H1 (cell line): ENCODE results near the gene RNF145. TPM values are rescaled to one million over a fixed set of nuclear protein-coding genes. Genes with fewer than 3 reads are reported as not detected.

Experiments
- CTCF ChIA-PET: fragments of 300-600 bp; sonication (Branson Sonifier 250); formaldehyde crosslinking; loops from one replicate; lab custom pipeline; 2021; ENCODE audit not compliant: partially characterized antibody; lab: Charles Lee
- POLR2A ChIA-PET: fragments of 300-600 bp; sonication (Branson Sonifier 250); formaldehyde crosslinking; loops from one replicate; lab custom pipeline; 2021; ENCODE audit warnings: inconsistent platforms; ENCODE audit not compliant: partially characterized antibody; lab: Charles Lee
- DNase-seq, 2 experiments: peaks; one replicate each; pipeline versions ENCODE4 v3.0.0 to v3.0.0-alpha.2; 2010 to 2022; ENCODE audit warnings: low spot score in 2 of 2, low read depth in 1 of 2, mixed read lengths in 1 of 2
- FAIRE-seq: peaks from 2 replicates; lab custom pipeline; 2011; peaks lifted over from hg19 to GRCh38; lab: Jason Lieb, UNC
- H2AFZ ChIP-seq: 2 replicates; pipeline ENCODE4 v1.8.1; 2012; ENCODE audit warnings: low read length, inconsistent platforms
- H2AK5ac ChIP-seq: 2 replicates; pipeline ENCODE4 v1.6.1; 2013; ENCODE audit warnings: low read depth, low read length
- H2BK120ac ChIP-seq: replicated peaks from 2 replicates; pipeline ENCODE3; 2013; ENCODE audit warnings: low read depth, low read length, inconsistent platforms
- H2BK12ac ChIP-seq: 2 replicates; pipeline ENCODE4 v1.6.1; 2013; ENCODE audit warnings: low read depth, low read length
- H2BK15ac ChIP-seq: 2 replicates; pipeline ENCODE4 v1.6.1; 2013; ENCODE audit warnings: low read length
- H2BK20ac ChIP-seq: 2 replicates; pipeline ENCODE4 v1.6.1; 2013; ENCODE audit warnings: low read length
- H2BK5ac ChIP-seq: 2 replicates; pipeline ENCODE4 v1.6.1; 2013; ENCODE audit warnings: low read depth, low read length
- H3K14ac ChIP-seq: 2 replicates; pipeline ENCODE4 v1.6.1; 2013; ENCODE audit warnings: inconsistent platforms; ENCODE audit not compliant: insufficient read length
- H3K18ac ChIP-seq: 2 replicates; pipeline ENCODE4 v1.6.1; 2013; ENCODE audit warnings: low read length; ENCODE audit errors: extremely low read depth
- H3K23ac ChIP-seq: 2 replicates; pipeline ENCODE4 v1.6.1; 2013; ENCODE audit warnings: inconsistent platforms; ENCODE audit not compliant: insufficient read length
- H3K23me2 ChIP-seq: 2 replicates; pipeline ENCODE4 v1.6.1; 2013; ENCODE audit warnings: low read depth, low read length
- H3K27ac ChIP-seq: 2 replicates; pipeline ENCODE4 v1.6.1; 2011; ENCODE audit warnings: low read depth, low read length, inconsistent platforms
- H3K27me3 ChIP-seq, 4 experiments: replicated peaks in 1 of 4; 1 replicate in 1 of 4; 2 replicates in 3 of 4; pipeline versions ENCODE4 v1.6.1 to v1.8.1; 2011 to 2013; ENCODE audit warnings: low read length in 3 of 4, mild to moderate bottlenecking in 3 of 4, inconsistent platforms in 2 of 4, mixed read lengths in 2 of 4, moderate library complexity in 1 of 4; ENCODE audit not compliant: control insufficient read depth in 3 of 4, insufficient read depth in 3 of 4; ENCODE audit errors: extremely low read depth in 1 of 4
- H3K36me3 ChIP-seq, 4 experiments: 2 replicates each; pipeline versions ENCODE4 v1.6.1 to v1.8.1; 2011 to 2013; ENCODE audit warnings: mild to moderate bottlenecking in 4 of 4, low read length in 3 of 4, moderate library complexity in 2 of 4, control low read depth in 1 of 4, inconsistent platforms in 1 of 4; ENCODE audit not compliant: insufficient read depth in 4 of 4, control insufficient read depth in 2 of 4
- H3K4ac ChIP-seq: replicated peaks from 2 replicates; pipeline ENCODE3; 2013; ENCODE audit warnings: low read length, low read depth, mixed read lengths, inconsistent platforms; ENCODE audit not compliant: insufficient read length
- H3K4me1 ChIP-seq, 4 experiments: replicated peaks in 1 of 4; 1 replicate in 1 of 4; 2 replicates in 3 of 4; pipeline versions ENCODE4 v1.6.1 to v1.8.1; 2011 to 2013; ENCODE audit warnings: low read length in 3 of 4, inconsistent platforms in 2 of 4, mixed read lengths in 1 of 4; ENCODE audit not compliant: insufficient read depth in 4 of 4, control insufficient read depth in 3 of 4
- H3K4me2 ChIP-seq, 2 experiments: 2 replicates each; pipeline versions ENCODE4 v1.6.1 to v1.8.1; 2011 to 2013; ENCODE audit warnings: low read depth in 2 of 2, low read length in 2 of 2, control low read depth in 1 of 2, inconsistent platforms in 1 of 2, mild to moderate bottlenecking in 1 of 2; ENCODE audit not compliant: insufficient read depth in 1 of 2
- H3K4me3 ChIP-seq, 4 experiments: fragments of 200-600, 300-600 bp in 1 of 4; sonication (generic), shearing (Covaris generic), sonication (Bioruptor Twin) in 1 of 4; 2 replicates each; pipeline versions ENCODE4 v1.5.1 to v1.8.1; 2011 to 2016; ENCODE audit warnings: low read length in 4 of 4, low read depth in 3 of 4, control low read depth in 2 of 4, inconsistent platforms in 2 of 4, mild to moderate bottlenecking in 2 of 4, mixed read lengths in 1 of 4, moderate library complexity in 1 of 4; ENCODE audit not compliant: insufficient read depth in 2 of 4; ENCODE audit errors: extremely low read depth in 1 of 4
- H3K56ac ChIP-seq: replicated peaks from 2 replicates; pipeline ENCODE3; 2013; ENCODE audit warnings: low read depth, mild to moderate bottlenecking, mixed read lengths, low read length, inconsistent platforms; ENCODE audit not compliant: insufficient read length
- H3K79me1 ChIP-seq: 2 replicates; pipeline ENCODE4 v1.6.1; 2013; ENCODE audit warnings: low read depth, low read length, control low read depth
- H3K79me2 ChIP-seq, 2 experiments: 2 replicates each; pipeline versions ENCODE4 v1.6.1 to v1.8.1; 2012 to 2013; ENCODE audit warnings: low read length in 2 of 2, mild to moderate bottlenecking in 2 of 2, inconsistent platforms in 1 of 2; ENCODE audit not compliant: insufficient read depth in 2 of 2, control insufficient read depth in 1 of 2
- H3K9ac ChIP-seq, 4 experiments: replicated peaks in 1 of 4; 1 replicate in 1 of 4; 2 replicates in 3 of 4; pipeline versions ENCODE4 v1.6.1 to v1.8.1; 2011 to 2013; ENCODE audit warnings: low read depth in 3 of 4, low read length in 3 of 4, control low read depth in 2 of 4, mild to moderate bottlenecking in 2 of 4, moderate library complexity in 2 of 4, inconsistent platforms in 1 of 4; ENCODE audit errors: extremely low read depth in 1 of 4
- H3K9me3 ChIP-seq, 2 experiments: 2 replicates each; pipeline versions ENCODE4 v1.6.1 to v1.8.1; 2012 to 2013; ENCODE audit warnings: mild to moderate bottlenecking in 2 of 2, moderate library complexity in 2 of 2, control low read depth in 1 of 2, inconsistent platforms in 1 of 2, low read depth in 1 of 2, low read length in 1 of 2, mixed read lengths in 1 of 2; ENCODE audit not compliant: insufficient read depth in 2 of 2
- H4K20me1 ChIP-seq, 2 experiments: replicated peaks in 1 of 2; 2 replicates each; pipeline versions ENCODE3 to v1.8.1; 2011 to 2013; ENCODE audit warnings: inconsistent platforms in 2 of 2, low read length in 2 of 2, mild to moderate bottlenecking in 1 of 2; ENCODE audit not compliant: insufficient read depth in 2 of 2, control insufficient read depth in 1 of 2
- H4K5ac ChIP-seq: 2 replicates; pipeline ENCODE4 v1.6.1; 2013; ENCODE audit warnings: low read length, low read depth, mixed read lengths, inconsistent platforms; ENCODE audit not compliant: insufficient read length
- H4K8ac ChIP-seq: 2 replicates; pipeline ENCODE4 v1.8.0; 2013; ENCODE audit warnings: mild to moderate bottlenecking, moderate library complexity, low read length, inconsistent platforms; ENCODE audit not compliant: insufficient read depth; ENCODE audit errors: extremely low read depth
- H4K91ac ChIP-seq: replicated peaks from 2 replicates; pipeline ENCODE3; 2013; ENCODE audit warnings: low read length, mixed read lengths, inconsistent platforms; ENCODE audit not compliant: insufficient read length
- CBX5 ChIP-seq: fragments of 300-800, 300-1000 bp; sonication (generic); IDR thresholded peaks from 2 replicates; pipeline ENCODE4 v1.7.1; 2016; ENCODE audit warnings: antibody characterized with exemption, low read length, low read depth
- JUN ChIP-seq: IDR thresholded peaks from 2 replicates; pipeline ENCODE4 v1.6.1; 2011; ENCODE audit warnings: low read depth, mild to moderate bottlenecking, improper control_type of control experiment, low read length
- KDM4A ChIP-seq: IDR thresholded peaks from one replicate; pipeline ENCODE4 v1.7.1; 2012; ENCODE audit warnings: low read depth, mild to moderate bottlenecking, moderate library complexity, low read length, inconsistent platforms; ENCODE audit not compliant: severe bottlenecking
- PHF8 ChIP-seq: fragments of 200-600 bp; sonication (generic); conservative IDR thresholded peaks from 2 replicates; pipeline ENCODE4 v1.7.1; 2012; ENCODE audit warnings: low read depth, mild to moderate bottlenecking, inconsistent platforms, low read length, moderate library complexity
- SIX5 ChIP-seq: IDR thresholded peaks from 2 replicates; pipeline ENCODE4 v1.6.1; 2011; ENCODE audit warnings: mild to moderate bottlenecking, low read depth, low read length
- SP1 ChIP-seq: IDR thresholded peaks from 2 replicates; pipeline ENCODE4 v1.6.1; 2011; ENCODE audit warnings: low read depth, low read length
- TAF7 ChIP-seq: optimal IDR thresholded peaks from 2 replicates; pipeline ENCODE3; 2011; ENCODE audit warnings: low read depth, mild to moderate bottlenecking, inconsistent platforms, low read length, moderate library complexity, borderline replicate concordance
- WGBS, 2 experiments: shearing (Covaris generic) in 1 of 2; methylation state at CpG; one replicate each; pipeline versions ENCODE4 v1.1.6 to v1.1.7; 2013 to 2015; ENCODE audit warnings: low lambda C conversion rate in 2 of 2, mixed read lengths in 2 of 2, inconsistent platforms in 1 of 2, low coverage in 1 of 2, missing lambda C conversion rate in 1 of 2; ENCODE audit not compliant: insufficient replicate concordance in 2 of 2, insufficient coverage in 1 of 2, insufficient read length in 1 of 2; ENCODE audit errors: extremely low coverage in 1 of 2, missing lambda C conversion rate in 1 of 2; 5-methylcytosine and 5-hydroxymethylcytosine counted together
- polyA plus RNA-seq, 7 experiments: library from polyadenylated mRNA; depleted of rRNA in 3 of 7; stranded (reverse) in 5 of 7; unstranded in 2 of 7; fragments of >200 nt in 5 of 7; fragments of 200-250 nt in 2 of 7; gene quantifications; 1 replicate in 5 of 7; 2 replicates in 1 of 7; 4 replicates in 1 of 7; pipeline versions ENCODE4 v1.2.1 to v1.2.3, GENCODE V29; 2011 to 2013; ENCODE audit warnings: missing spikeins in 2 of 7, mixed read lengths in 2 of 7
- total RNA-seq: library from RNA; stranded (reverse); fragmentation: NEBNext Ultra II Directional; extraction: Animal tissue kit (Norgen Biotek cat#: 25700); gene quantifications from 2 replicates; pipeline ENCODE4 v1.2.1, GENCODE V29; 2021
- TF ChIP-seq, protein P1 (sequence below), 3 experiments: IDR thresholded peaks; 1 replicate in 2 of 3; 2 replicates in 1 of 3; pipeline versions ENCODE4 v1.5.1 to v1.6.1; 2011; ENCODE audit warnings: low read length in 3 of 3, mild to moderate bottlenecking in 3 of 3, inconsistent platforms in 2 of 3, low read depth in 1 of 3, moderate library complexity in 1 of 3; ENCODE audit not compliant: insufficient read depth in 1 of 3; ENCODE audit errors: control extremely low read depth in 1 of 3

The RNF145 gene
- total and polyA plus RNA-seq, 2 of the 8 experiments (the other 6 are each of a cell fraction or from before 2014, with no cell fraction given), result 34.2 to 72.5 TPM

- Histone ChIP-seq H2BK120ac (no peak overlapping the region), H3K56ac (no peak overlapping the region), H2BK15ac (no peak overlapping the region), H2BK20ac (no peak overlapping the region), H4K91ac (no peak overlapping the region), H4K8ac (no peak overlapping the region), H3K9me3 (no peaks in the 10 kb centered on the region), H3K4ac (no peak overlapping the region), H3K79me1 (no peaks in the 10 kb centered on the region), H3K23me2 (no peaks in the 10 kb centered on the region), H3K4me3 (no peak overlapping the region), H3K18ac (no peak overlapping the region), H4K5ac (no peak overlapping the region), H3K14ac (no peak overlapping the region), H3K79me2 (no peaks in the 10 kb centered on the region; a peak in 1 of 4 replicates), H2AFZ (no peak overlapping the region), H2BK12ac (no peak overlapping the region), H3K27me3 (no peaks in the 10 kb centered on the region), H3K23ac (no peak overlapping the region), H3K36me3 (peaks cover 0 to 9% (median 0%) of the 10 kb centered on the region in 4 experiments; a peak in 1 of 8 replicates), H4K20me1 (peaks cover 0 to 1% of the 10 kb centered on the region in 2 experiments), H3K9ac (no peak overlapping the region), H2BK5ac (no peak overlapping the region), H2AK5ac (no peak overlapping the region), H3K4me2 (no peak overlapping the region), H3K27ac (no peak overlapping the region), H3K4me1 (no peaks in the 10 kb centered on the region)
- FAIRE-seq (no peak), DNase-seq (no peak)
- CTCF ChIA-PET, result no interaction called here
- WGBS, 2 experiments, result 93% methylated on average over 3 of the region's 3 CpGs; no CpG with 5 or more reads in 1 of the 2 experiments
- no peak for TF ChIP-seq SP1
- TF ChIP-seq PHF8, result no peak
- no peak for TF ChIP-seq JUN
- TF ChIP-seq KDM4A, result no peak
- no peak for TF ChIP-seq TAF7
- no peak for TF ChIP-seq SIX5
- TF ChIP-seq, protein P1, sequence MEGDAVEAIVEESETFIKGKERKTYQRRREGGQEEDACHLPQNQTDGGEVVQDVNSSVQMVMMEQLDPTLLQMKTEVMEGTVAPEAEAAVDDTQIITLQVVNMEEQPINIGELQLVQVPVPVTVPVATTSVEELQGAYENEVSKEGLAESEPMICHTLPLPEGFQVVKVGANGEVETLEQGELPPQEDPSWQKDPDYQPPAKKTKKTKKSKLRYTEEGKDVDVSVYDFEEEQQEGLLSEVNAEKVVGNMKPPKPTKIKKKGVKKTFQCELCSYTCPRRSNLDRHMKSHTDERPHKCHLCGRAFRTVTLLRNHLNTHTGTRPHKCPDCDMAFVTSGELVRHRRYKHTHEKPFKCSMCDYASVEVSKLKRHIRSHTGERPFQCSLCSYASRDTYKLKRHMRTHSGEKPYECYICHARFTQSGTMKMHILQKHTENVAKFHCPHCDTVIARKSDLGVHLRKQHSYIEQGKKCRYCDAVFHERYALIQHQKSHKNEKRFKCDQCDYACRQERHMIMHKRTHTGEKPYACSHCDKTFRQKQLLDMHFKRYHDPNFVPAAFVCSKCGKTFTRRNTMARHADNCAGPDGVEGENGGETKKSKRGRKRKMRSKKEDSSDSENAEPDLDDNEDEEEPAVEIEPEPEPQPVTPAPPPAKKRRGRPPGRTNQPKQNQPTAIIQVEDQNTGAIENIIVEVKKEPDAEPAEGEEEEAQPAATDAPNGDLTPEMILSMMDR (IDR thresholded peaks at IDR 0.05; ENCODE audit: control extremely low read depth in 1 of 3, insufficient read depth in 1 of 3, low read depth in 1 of 3, low read length in 3 of 3), result no peak
- no peak for TF ChIP-seq CBX5
- POLR2A ChIA-PET, result no interaction called here
Observed at GRCh38 chr5:159179529-159180305, 29.6 kb downstream of the RNF145 start.
